Measurements from ENCODE around the gene ZFHX2.

Gene ZFHX2

DNA sequence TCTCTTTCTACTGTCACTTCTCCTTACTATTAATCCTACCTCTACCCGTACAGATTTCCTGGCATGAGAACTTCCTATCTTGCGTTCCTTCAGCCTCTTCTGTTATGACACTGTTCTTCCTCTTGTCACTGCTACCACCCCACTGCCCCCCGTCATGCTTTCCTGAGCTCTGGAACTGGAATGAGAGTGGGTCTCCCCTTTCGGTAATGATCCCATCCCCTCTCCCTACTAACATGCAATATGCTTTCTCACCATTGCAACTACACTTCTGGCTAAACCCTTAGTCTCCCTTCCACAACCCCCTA lies 20.9 kb upstream of the ZFHX2 start:
- no peak for DNase-seq

GRCh38 chr14:23571701-23572523 lies 20.3 kb upstream of the ZFHX2 start:
- DNase-seq: no peak

DNA sequence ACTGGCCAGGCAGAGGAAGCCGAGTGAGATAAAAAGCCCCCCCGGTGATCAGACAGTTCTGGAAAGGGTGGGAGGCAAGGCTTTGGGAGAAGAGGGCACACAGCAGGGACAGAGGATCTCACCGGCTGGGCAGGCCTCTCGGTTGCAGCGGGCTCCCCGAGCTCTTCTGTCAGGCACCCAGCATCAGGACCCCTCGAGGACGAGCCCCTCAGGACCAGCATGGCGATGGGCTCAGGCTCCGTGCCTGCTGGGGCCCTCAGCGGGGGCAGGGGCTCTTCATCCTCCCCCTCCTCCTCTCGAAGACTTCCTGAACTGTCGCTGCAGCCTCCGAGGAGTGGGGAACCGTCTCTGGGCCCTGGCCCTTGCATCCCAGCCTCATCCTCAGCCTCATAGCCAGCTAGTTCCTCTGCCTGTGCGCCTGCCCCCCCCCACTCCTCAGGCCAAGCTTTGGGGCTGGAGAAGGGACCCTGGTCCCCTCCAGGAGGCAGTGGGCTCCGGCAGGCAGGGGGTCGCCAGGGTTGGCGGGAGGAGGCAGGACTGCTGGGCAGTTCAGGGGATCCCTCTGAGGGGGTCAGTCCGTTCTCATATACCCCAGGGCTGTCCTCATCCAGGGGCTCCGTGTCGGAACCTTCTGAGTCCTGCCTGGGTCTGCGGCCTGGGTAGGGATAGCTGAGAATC lies 19.4 kb upstream of the ZFHX2 start:
- no peak for DNase-seq

GRCh38 chr14:23569443-23570151 lies 18.0 kb upstream of the ZFHX2 start:
- DNase-seq: no peak

DNA sequence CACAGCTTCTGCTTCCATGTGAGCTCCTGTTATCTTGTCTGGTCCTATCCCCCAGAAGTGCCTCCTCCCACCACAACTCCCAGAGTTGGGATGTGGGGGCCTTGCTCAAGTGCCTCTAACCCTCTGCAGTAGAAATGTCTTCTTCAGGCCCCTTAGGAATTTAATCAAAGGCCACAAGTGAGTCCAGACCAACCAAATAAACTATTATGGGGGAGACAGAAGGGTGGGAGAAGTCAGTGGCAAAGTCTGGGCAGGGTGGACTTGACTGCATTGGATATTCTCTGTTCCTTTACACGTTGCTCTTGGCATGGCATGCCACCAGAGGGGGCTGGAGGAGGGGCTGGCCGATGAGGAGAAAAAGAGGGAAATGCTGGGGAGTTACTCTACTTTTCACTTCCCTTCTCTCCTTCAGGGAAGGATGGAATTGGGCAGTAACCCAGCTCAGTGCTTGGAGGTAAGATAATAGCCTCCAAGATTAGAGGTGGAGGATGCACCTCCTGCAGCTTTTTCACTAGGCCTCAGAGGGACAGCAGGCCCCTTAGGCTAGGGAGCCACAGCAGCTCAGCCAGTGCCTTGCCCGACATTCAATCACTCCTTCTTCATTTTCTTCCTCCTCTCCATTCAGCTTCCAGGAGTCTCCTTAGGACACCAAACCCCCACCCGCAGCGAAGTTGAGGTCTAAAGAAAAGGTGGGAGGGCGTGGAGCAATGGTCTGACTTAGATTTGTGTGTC lies 17.2 kb upstream of the ZFHX2 start:
- DNase-seq: peak; percentile 25

DNA sequence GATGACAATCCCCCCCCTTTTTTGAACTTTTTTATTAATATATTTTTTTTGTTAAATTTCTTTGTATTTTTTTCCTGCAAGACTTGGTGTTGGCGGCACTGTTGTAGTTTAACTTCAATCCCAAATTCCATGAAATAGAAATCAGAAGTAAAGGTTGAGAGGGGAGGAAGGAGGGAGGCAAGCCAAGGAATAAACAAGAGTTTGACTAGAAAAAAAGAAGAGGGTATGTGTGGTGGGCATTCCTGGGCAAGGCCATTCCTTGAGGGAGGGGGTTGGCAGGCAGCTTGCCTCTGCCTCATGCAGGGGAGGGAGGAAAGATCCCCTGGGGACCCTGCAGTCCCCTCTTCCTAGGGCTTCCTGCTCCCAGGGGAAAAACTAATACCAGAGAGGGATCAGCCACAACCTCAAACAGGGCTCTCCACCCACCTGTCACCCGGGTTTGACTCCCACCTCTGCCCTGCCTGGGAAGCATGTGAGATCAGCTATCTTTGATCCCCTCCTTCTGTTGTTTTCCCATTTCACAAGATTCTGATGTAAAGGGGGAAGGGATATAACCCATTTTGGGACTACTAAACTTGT lies 16.5 kb upstream of the ZFHX2 start:
- no peak for DNase-seq

- peak; percentile 95 for DNase-seq
Observed at GRCh38 chr14:23567186-23568020, 15.8 kb upstream of the ZFHX2 start, which contains the start of gene AP1G2. TSS of gene AP1G2 (minus strand) at chr14:23567791. CDS start at chr14:23567314, 477 bp downstream.

GRCh38 chr14:23566778-23567185 lies 15.2 kb upstream of the ZFHX2 start:
- DNase-seq: no peak

DNA sequence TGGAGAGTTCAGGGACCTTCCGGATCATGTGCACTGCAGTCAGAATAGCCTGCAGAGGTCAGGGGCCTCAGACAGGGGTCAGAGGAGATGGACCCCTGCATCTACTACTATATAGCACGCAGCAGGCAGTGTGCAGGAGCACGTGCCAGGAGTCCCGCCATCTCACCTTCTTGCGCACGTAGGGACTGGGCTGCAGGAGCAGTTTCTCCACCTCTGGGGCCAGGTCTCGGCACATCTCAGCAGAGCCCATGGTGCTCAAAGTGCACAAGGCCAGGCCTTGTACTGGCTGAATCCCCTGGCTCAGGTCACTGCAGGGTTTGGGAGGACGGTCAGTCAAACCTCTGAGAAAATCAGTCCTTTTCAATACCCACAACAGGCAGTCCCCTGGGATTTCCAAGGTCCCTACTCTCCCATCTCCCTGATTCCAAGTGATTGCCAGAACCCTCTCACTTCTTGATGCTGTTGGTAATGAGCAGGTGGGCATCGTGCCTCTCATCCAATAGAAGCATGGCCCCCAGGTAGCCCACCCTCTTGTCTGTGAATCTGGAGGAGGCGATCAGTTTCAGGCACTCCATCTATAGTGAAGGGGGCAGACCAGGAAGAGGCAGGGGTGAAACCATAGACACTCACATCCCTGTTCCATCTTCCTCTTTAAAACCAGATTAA lies 14.7 kb upstream of the ZFHX2 start:
- no peak for DNase-seq

DNA sequence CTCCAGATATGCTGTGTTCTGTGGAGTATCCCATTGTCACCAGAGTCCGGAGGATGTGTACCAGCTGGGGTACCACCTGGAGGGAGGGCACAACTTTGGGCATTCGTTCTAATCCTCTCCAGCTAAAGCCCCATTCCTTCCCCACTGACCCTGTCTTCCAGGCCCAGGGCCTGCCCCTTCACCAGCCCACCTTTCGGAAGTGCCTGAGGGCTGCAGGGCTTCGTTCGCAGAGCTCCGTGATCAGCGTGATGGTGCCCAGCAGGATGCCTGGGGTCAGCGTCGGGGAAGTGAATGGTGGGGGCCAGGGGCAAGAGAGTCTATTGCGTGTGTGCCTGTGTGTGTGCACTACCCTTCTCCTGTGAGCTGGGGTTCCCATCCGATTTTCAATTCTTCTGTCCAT lies 14.1 kb upstream of the ZFHX2 start:
- DNase-seq: no peak

- no peak for DNase-seq
Observed at GRCh38 chr14:23564876-23565275, 13.3 kb upstream of the ZFHX2 start.

DNA sequence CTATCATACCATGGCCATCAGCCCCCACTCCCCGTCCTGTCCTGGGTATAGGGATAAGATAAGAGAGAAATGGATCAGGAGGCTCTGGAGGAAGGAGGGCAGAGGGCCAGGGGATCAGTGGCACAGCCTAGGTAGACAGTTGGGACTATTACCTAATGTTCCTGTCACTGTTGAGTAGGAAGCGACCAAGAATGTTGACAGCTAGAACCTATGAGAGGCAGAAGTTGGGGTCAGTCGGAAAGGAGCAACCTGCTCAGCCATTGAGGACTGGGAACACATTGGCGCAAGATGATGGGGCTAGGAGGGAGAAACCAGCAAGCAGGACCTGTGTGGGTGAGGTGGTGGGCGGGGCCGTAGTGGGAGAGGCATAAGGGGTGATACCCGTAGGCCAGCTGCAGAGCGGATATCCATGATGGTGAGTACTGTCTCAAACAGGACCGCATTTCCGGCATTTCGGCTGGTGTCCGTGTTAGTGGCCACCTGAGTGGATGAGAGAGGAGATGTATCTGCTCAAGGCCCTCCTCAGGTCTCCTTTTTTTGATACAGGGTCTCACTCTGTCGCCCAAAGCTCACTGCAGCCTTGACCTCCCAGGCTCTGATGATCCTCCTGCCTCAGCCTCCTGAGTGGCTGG lies 12.7 kb upstream of the ZFHX2 start:
- DNase-seq: no peak

DNA sequence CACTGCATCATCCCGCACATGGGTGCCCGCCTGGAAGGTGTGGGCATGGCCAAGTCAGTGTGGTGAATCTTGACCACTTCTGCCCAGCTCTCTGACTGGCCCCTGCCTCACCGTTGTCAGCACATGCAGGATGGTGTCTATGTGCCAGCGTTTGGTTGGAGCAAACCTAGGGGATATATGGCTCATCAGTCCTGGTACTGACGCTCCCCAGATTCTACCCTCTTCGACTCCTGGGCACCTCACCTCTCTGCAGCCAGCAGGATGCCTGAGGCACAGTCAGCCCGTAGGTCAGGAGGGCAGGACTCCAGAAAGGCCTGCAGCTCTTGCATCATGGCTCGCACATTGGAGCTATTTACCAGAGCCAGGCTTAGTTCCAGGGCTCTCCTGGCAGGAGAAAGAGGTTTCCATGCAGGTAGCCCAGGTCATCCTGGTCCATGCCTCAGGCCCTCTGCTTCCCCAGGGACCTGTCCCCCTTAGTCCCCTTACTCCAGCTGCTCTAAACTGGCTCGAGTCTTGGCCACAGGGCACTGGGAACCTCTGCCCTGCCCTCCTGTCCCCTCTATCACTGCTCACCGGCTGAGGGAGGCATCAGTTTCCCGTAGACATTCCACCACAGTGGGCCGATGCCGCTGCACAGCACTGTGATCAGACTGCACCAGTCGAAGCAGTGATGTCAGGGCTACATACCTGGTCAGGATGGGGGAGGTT lies 12.1 kb upstream of the ZFHX2 start:
- DNase-seq: no peak

- peak; percentile 63 for DNase-seq
Observed at GRCh38 chr14:23562822-23563472, 11.4 kb upstream of the ZFHX2 start.

DNA sequence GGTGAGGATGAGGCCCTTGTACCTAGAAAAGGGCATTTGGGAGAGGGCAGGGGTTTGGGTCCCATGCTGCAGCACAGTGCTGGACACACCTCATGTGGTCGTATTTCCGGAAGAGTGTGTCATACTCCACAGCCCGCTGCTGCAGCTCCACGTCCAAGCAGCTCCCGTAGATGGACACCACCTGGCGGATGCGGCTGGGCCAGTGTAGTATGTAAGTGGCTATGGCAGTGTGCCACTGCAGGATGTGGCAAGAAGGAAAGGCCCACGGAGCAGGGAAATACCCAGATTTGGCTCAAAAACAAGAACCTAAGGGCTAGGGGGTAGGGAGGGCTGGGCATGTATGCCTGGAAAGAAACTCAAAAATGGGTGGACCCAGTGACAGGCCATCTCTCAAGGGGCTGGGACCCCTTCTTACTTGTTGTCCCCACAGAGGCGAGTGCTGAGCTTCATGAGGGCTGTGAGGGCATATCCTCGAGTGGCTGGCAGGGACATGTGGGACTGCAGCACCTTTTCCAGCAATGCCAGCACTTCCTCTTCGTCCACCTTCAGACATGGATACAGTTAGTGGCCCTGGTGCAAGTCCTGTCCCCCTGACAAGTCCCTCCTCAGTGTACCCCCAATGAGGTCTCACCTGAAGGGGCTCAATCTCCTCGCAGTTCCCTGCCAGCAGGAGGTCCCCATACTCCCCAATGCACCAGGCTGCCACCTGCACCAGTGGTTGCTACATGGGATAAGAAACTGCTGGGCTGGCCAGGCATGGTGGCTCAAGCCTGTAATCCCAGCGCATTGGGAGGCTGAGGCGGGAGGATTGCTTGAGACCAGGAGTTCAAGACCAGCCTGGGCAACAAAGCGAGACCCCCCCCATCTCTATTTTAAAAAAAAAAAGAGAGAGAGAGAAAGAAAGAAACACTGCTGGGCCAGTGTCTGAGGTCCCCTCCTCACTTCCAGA lies 10.6 kb upstream of the ZFHX2 start:
- DNase-seq: no peak

DNA sequence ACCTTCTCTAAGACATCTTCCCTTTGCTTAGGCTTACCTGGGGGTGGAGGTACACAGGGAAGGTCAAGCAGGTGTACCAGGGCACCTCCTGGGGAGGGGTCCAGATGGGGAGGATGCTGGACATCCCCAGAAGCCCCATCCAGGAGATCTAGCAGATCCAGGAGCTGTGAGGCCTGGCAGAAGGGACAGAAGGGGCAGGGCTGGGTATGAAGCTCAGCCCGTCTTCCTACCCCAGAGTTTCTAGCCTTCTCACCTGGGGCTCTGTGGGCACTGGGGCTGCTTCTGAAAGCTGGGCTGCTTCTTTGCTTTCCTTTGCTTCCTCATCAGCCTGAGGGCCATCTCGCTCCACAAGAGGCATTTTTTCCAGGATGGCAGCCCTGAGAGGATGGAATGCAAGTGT lies 9.7 kb upstream of the ZFHX2 start:
- DNase-seq: no peak

GRCh38 chr14:23559926-23560520 lies 8.5 kb upstream of the ZFHX2 start:
- DNase-seq: no peak

Data from activated CD4-positive, alpha-beta T cell treated with anti-CD3 and anti-CD28 coated beads, Interleukin-2, Interleukin-6, amounts not matched to agents 100 ng/mL and 50 ng/mL, durations not matched to agents 16 hours and 8 hours (primary cell).